Tibial nerve (tissue), 4 donors: ENCODE results near the gene FBXW5.

ENCODE experiments used
- CTCF ChIP-seq, 5 experiments: fragments of 200-600 bp in 3 of 5; fragments of 450-650 bp in 2 of 5; sonication (generic) in 3 of 5; IDR thresholded peaks; one replicate each; pipeline ENCODE4 v1.5.1; 2016 to 2019; ENCODE audit warnings: antibody characterized with exemption in 5 of 5, mild to moderate bottlenecking in 3 of 5, moderate library complexity in 2 of 5
- EP300 ChIP-seq, 2 donors: sonication (generic); formaldehyde crosslinking; IDR thresholded peaks; one replicate each; pipeline ENCODE4 v1.6.1; 2017; ENCODE audit warnings: antibody characterized with exemption in 2 of 2, mild to moderate bottlenecking in 1 of 2
- POLR2A ChIP-seq, 2 donors: fragments of 450-650 bp; IDR thresholded peaks; one replicate each; pipeline ENCODE4 v1.6.1; 2017; ENCODE audit warnings: antibody characterized with exemption in 2 of 2, mild to moderate bottlenecking in 2 of 2, moderate library complexity in 2 of 2

GRCh38 chr9:136979769-136980587, 35.4 kb upstream of the FBXW5 start:
- TF ChIP-seq CTCF (IDR thresholded peaks at IDR 0.05) (no peak), POLR2A (IDR thresholded peaks at IDR 0.05) (no peak), EP300 (IDR thresholded peaks at IDR 0.05) (no peak)
